ENCODE measurements around the gene CCDC93. TPM values are rescaled to one million over a fixed set of nuclear protein-coding genes. Genes with fewer than 3 reads are reported as not detected.

CCDC93 gene
- polyA plus RNA-seq, 1 donor from 2014 or later, result 98.4 TPM

GRCh38 chr2:117976581-117976980, 37.3 kb downstream of the CCDC93 start:
- Histone ChIP-seq H3K79me2 (replicated peaks; ENCODE audit: insufficient read depth, low read length) (no peaks in the 10 kb centered on the region), H3K27me3 (ENCODE audit: insufficient read depth, low read depth, low read length) (no peaks in the 10 kb centered on the region), H3K4me2 (ENCODE audit: low read length) (no peak overlapping the region), H3K36me3 (ENCODE audit: insufficient read depth, low read length) (no peaks in the 10 kb centered on the region), H3K9me3 (ENCODE audit: low read length) (no peaks in the 10 kb centered on the region), H4K20me1 (ENCODE audit: insufficient read depth) (no peaks in the 10 kb centered on the region), H2AFZ (ENCODE audit: low read depth, low read length) (no peak overlapping the region), H3K27ac (ENCODE audit: low read length) (no peak overlapping the region), H3K9ac (ENCODE audit: low read length) (no peak overlapping the region), H3K4me3 (ENCODE audit: low read length) (no peak overlapping the region), H3K9me2 (ENCODE audit: insufficient read depth, low read length) (no peaks in the 10 kb centered on the region), H3F3A (ENCODE audit: insufficient read depth, low read length, poor library complexity, severe bottlenecking) (no peaks in the 10 kb centered on the region)
- TF ChIP-seq EZH2 (IDR thresholded peaks at IDR 0.05; ENCODE audit: borderline replicate concordance, insufficient read depth, low read length, poor library complexity, severe bottlenecking) (no peak), EP300 (conservative IDR thresholded peaks at IDR 0.05; ENCODE audit: poor library complexity, severe bottlenecking) (no peak), REST (IDR thresholded peaks at IDR 0.05; ENCODE audit: borderline replicate concordance) (no peak), TAF1 (IDR thresholded peaks at IDR 0.05; ENCODE audit: low read depth) (no peak), POLR2AphosphoS5 (IDR thresholded peaks at IDR 0.05) (no peak), SMC3 (conservative IDR thresholded peaks at IDR 0.05; ENCODE audit: poor library complexity) (no peak), CTCF (IDR thresholded peaks at IDR 0.05; ENCODE audit: poor library complexity, severe bottlenecking) (no peak), RAD21 (conservative IDR thresholded peaks at IDR 0.05) (no peak), MXI1 (conservative IDR thresholded peaks at IDR 0.05; ENCODE audit: poor library complexity, severe bottlenecking) (no peak)

GRCh38 chr2:117973498-117974082, 40.3 kb downstream of the CCDC93 start:
- H3K79me2 ChIP-seq (replicated peaks; ENCODE audit: insufficient read depth, low read length), result no peaks in the 10 kb centered on the region
- H2AFZ ChIP-seq (ENCODE audit: low read depth, low read length), result no peak overlapping the region
- H3K9me3 ChIP-seq (ENCODE audit: low read length), result no peaks in the 10 kb centered on the region
- no peaks in the 10 kb centered on the region for H3K27me3 ChIP-seq (ENCODE audit: insufficient read depth, low read depth, low read length)
- H3K4me3 ChIP-seq (ENCODE audit: low read length), result no peak overlapping the region
- no peak overlapping the region for H3K9ac ChIP-seq (ENCODE audit: low read length)
- H3K9me2 ChIP-seq (ENCODE audit: insufficient read depth, low read length), result no peaks in the 10 kb centered on the region
- no peaks in the 10 kb centered on the region for H3F3A ChIP-seq (ENCODE audit: insufficient read depth, low read length, poor library complexity, severe bottlenecking)
- H3K36me3 ChIP-seq (ENCODE audit: insufficient read depth, low read length), result peaks cover 4% of the 10 kb centered on the region
- no peaks in the 10 kb centered on the region for H4K20me1 ChIP-seq (ENCODE audit: insufficient read depth)
- TF ChIP-seq TAF1 (IDR thresholded peaks at IDR 0.05; ENCODE audit: low read depth) (no peak), POLR2AphosphoS5 (IDR thresholded peaks at IDR 0.05) (no peak), REST (IDR thresholded peaks at IDR 0.05; ENCODE audit: borderline replicate concordance) (no peak), MXI1 (conservative IDR thresholded peaks at IDR 0.05; ENCODE audit: poor library complexity, severe bottlenecking) (no peak), SMC3 (conservative IDR thresholded peaks at IDR 0.05; ENCODE audit: poor library complexity) (no peak), EP300 (conservative IDR thresholded peaks at IDR 0.05; ENCODE audit: poor library complexity, severe bottlenecking) (no peak), RAD21 (conservative IDR thresholded peaks at IDR 0.05) (no peak), EZH2 (IDR thresholded peaks at IDR 0.05; ENCODE audit: borderline replicate concordance, insufficient read depth, low read length, poor library complexity, severe bottlenecking) (no peak), CTCF (IDR thresholded peaks at IDR 0.05; ENCODE audit: poor library complexity, severe bottlenecking) (no peak)
- no peak overlapping the region for H3K4me2 ChIP-seq (ENCODE audit: low read length)
- no peak overlapping the region for H3K27ac ChIP-seq (ENCODE audit: low read length)

All from neural cell (in vitro differentiated cells).